ENCODE measurements around the gene PRR35. TPM values are rescaled to one million over a fixed set of nuclear protein-coding genes. Genes with fewer than 3 reads are reported as not detected.

PRR35 gene
- polyA plus RNA-seq, 3 donors = not detected

- H3K27ac Mint-ChIP-seq = peak overlapping the region; percentile 82 to 92 (median 84)
- H2AFZ ChIP-seq (ENCODE audit: insufficient read depth, low read depth, low read length, poor library complexity, severe bottlenecking) = peak overlapping the region; percentile 71
- H4K20me1 ChIP-seq (ENCODE audit: insufficient read depth, low read length) = peaks cover 30% of the 10 kb centered on the region
- H3K4me2 ChIP-seq (replicated peaks; ENCODE audit: extremely low read depth, low read length, poor library complexity, severe bottlenecking) = peak overlapping the region; percentile 87
- no peaks in the 10 kb centered on the region for H3K36me3 ChIP-seq (replicated peaks in 1 of 2; ENCODE audit: control insufficient read depth in 1 of 2, insufficient read depth in 2 of 2, low read length in 2 of 2)
- peak overlapping the region; percentile 87 to 95 for H3K4me3 Mint-ChIP-seq
- peaks cover 70% of the 10 kb centered on the region for H3K79me2 ChIP-seq (ENCODE audit: insufficient read depth, low read length)
- peak overlapping the region; percentile 20 to 81 for H3K27ac ChIP-seq (ENCODE audit: low read depth in 1 of 2, low read length in 2 of 2)
- no peaks in the 10 kb centered on the region for H3K27me3 ChIP-seq (ENCODE audit: control insufficient read depth in 2 of 2, insufficient read depth in 2 of 2, low read length in 2 of 2)
- H3K27me3 Mint-ChIP-seq (ENCODE audit: low read depth in 3 of 3) = peaks cover 2 to 8% (median 5%) of the 10 kb centered on the region in 3 donors
- WGBS (ENCODE audit: insufficient coverage) = 68% methylated on average over 9 of the region's 10 CpGs
- peak overlapping the region; percentile 85 for H3K9ac ChIP-seq (ENCODE audit: insufficient read depth, low read length, poor library complexity, severe bottlenecking)
- peaks cover 66 to 74% of the 10 kb centered on the region in 2 donors for H3K4me1 ChIP-seq (ENCODE audit: control insufficient read depth in 1 of 2, insufficient read depth in 2 of 2, low read length in 2 of 2)
- DNase-seq = no peak
- intact Hi-C loops (cut with micrococcal nuclease) = no loop called here
- peak overlapping the region; percentile 59 to 92 (median 85) for H3K4me3 ChIP-seq (replicated peaks in 1 of 3; ENCODE audit: low read depth in 2 of 3, low read length in 3 of 3)
- no peak for TF ChIP-seq CTCF (IDR thresholded peaks at IDR 0.05)
- H3K36me3 Mint-ChIP-seq = peaks cover 7 to 12% of the 10 kb centered on the region in 2 donors
- H3K4me1 Mint-ChIP-seq = peaks cover 63% of the 10 kb centered on the region
- H3K9me3 Mint-ChIP-seq = peaks cover 0 to 3% (median 0%) of the 10 kb centered on the region in 7 donors
- H3K9me3 ChIP-seq (replicated peaks in 1 of 2; ENCODE audit: control insufficient read depth in 1 of 2, insufficient read depth in 1 of 2, low read length in 2 of 2) = no peaks in the 10 kb centered on the region
Observed at GRCh38 chr16:590815-591200, 30.6 kb downstream of the PRR35 start.

GRCh38 chr16:591231-591630 is 31.0 kb downstream of the PRR35 start:
- Histone ChIP-seq H4K20me1 (ENCODE audit: insufficient read depth, low read length) (peaks cover 35% of the 10 kb centered on the region), H3K9me3 (replicated peaks in 1 of 2; ENCODE audit: control insufficient read depth in 1 of 2, insufficient read depth in 1 of 2, low read length in 2 of 2) (no peaks in the 10 kb centered on the region), H3K79me2 (ENCODE audit: insufficient read depth, low read length) (peaks cover 74% of the 10 kb centered on the region), H3K4me1 (ENCODE audit: control insufficient read depth in 1 of 2, insufficient read depth in 2 of 2, low read length in 2 of 2) (peaks cover 70 to 78% of the 10 kb centered on the region in 2 donors), H3K27me3 (ENCODE audit: control insufficient read depth in 2 of 2, insufficient read depth in 2 of 2, low read length in 2 of 2) (no peaks in the 10 kb centered on the region), H3K4me3 (replicated peaks in 1 of 3; ENCODE audit: low read depth in 2 of 3, low read length in 3 of 3) (peak overlapping the region in 2 of 3 experiments; percentile 85 to 92), H3K27ac (ENCODE audit: low read depth in 1 of 2, low read length in 2 of 2) (peak overlapping the region; percentile 20 to 81), H3K4me2 (replicated peaks; ENCODE audit: extremely low read depth, low read length, poor library complexity, severe bottlenecking) (peak overlapping the region; percentile 87), H2AFZ (ENCODE audit: insufficient read depth, low read depth, low read length, poor library complexity, severe bottlenecking) (no peak overlapping the region), H3K36me3 (replicated peaks in 1 of 2; ENCODE audit: control insufficient read depth in 1 of 2, insufficient read depth in 2 of 2, low read length in 2 of 2) (peaks cover 0 to under 1% of the 10 kb centered on the region in 2 donors), H3K9ac (ENCODE audit: insufficient read depth, low read length, poor library complexity, severe bottlenecking) (peak overlapping the region; percentile 85)
- H3K27me3 Mint-ChIP-seq (ENCODE audit: low read depth in 3 of 3) = peaks cover under 1 to 4% (median 2%) of the 10 kb centered on the region in 3 donors
- DNase-seq = no peak
- peaks cover 9 to 12% of the 10 kb centered on the region in 2 donors for H3K36me3 Mint-ChIP-seq
- H3K4me1 Mint-ChIP-seq = peaks cover 67% of the 10 kb centered on the region
- peaks cover 0 to 3% (median 0%) of the 10 kb centered on the region in 7 donors for H3K9me3 Mint-ChIP-seq
- intact Hi-C loops (cut with micrococcal nuclease) = no loop called here
- WGBS (ENCODE audit: insufficient coverage) = 97% methylated on average over 3 of the region's 8 CpGs
- H3K27ac Mint-ChIP-seq = peak overlapping the region; percentile 82 to 94 (median 87)
- H3K4me3 Mint-ChIP-seq = peak overlapping the region; percentile 87 to 95
- no peak for TF ChIP-seq CTCF (IDR thresholded peaks at IDR 0.05)
